GM04504 (cell line): Measurements from ENCODE around the gene TMPRSS11E.
"Not testable (repeated sequence)": the region's sequence is repeated elsewhere in the genome, so short reads cannot be mapped to it uniquely, and the experiment has no call there.

Source experiments
- DNase-seq: peaks from one replicate; pipeline ENCODE4 v3.0.0-alpha.2; 2012; ENCODE audit warnings: low read depth

TMPRSS11E gene

DNA sequence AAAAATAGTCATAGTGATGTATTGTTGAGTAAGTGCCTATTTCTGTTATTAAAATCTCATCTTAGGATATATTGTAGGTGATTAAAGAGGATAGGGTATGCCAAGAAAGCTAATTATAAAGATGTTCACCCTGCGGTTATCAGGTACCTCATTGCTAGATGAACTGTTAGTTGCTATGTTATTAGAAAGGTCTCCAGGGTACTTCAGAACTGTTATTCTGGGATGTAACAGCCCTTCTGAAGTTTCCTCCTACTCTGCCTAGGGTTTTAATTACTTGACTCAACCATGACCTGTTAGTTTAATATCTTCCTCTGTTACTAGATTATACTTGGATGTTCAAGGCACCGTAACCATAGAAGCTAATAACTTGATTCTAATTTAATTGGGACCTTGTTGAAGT lies 15.4 kb downstream of the TMPRSS11E start:
- no peak for DNase-seq

DNA sequence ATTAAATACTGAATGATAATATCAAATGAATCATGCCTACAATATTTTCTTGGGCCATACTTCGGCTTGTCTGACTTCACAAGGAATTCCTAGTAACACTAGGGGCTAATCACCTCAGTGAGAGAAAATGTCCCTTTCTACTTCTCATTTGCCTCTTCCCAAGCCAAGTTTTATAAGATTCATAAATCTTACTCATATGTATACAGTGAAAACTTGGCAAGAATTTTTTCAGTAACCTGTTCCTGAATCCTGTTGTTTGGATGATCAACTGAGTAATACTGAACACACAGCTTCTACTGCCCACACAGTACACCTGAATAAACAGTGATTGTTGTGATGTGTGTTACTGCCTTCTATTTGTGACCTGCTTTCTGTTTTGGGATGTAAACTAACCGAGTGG lies 16.5 kb downstream of the TMPRSS11E start:
- DNase-seq, result no peak

DNA sequence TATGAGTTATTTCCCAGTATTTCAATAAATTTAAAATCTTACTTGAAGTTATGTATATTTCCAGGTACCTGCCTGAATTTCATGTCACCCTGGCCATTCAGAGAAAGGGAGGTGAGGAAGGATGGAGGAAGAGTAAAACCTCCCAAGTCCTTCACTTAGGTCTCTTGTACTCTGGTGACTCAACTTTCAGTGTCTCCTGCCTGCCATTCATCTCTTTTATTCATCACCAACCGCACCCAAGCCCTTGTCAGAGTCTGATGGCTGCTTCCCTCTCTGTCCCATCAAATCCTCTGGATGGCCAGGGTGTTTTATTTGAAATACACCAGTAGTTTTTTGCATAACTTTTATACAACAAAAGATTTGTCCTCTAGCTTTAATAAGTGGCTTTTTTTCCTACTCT lies 17.8 kb downstream of the TMPRSS11E start:
- no peak for DNase-seq

DNA sequence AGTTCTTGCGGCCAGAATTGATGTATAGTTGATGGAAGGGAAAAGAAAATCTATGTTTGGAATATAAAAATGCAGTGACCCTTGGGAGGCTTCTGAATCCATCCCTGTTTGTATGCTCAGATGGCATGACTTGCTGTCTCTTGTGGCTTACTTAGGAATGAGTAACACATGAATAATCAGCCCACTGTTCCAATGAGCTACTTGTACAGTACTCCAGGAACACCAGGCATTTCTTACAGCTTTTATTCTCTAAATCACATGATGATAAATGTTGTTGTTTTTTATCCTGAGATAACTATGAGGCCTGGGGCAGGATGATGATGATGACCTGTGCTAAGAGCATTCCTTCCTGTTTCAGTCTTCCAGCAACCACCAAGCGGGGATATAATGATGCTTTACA lies 18.9 kb downstream of the TMPRSS11E start:
- peak; percentile 42 for DNase-seq

DNA sequence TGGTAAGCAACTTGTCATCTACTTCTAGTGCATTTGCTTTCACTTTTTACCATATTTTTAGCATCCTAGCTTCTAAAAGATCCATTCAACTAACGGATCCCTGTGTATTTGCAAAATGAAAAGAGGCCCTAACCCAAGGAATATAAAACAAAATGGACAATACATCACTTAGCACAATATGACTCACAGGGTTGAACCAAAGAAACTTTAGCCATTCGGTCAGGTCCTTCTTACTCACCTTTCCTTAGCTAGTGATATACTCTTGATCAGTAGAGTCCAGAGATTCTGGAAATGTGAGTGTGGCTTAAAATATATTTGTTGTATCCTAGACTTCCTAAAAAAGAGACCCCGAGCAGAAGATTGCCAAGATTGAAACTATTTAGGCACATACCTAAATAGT lies 19.5 kb downstream of the TMPRSS11E start:
- no peak for DNase-seq

DNA sequence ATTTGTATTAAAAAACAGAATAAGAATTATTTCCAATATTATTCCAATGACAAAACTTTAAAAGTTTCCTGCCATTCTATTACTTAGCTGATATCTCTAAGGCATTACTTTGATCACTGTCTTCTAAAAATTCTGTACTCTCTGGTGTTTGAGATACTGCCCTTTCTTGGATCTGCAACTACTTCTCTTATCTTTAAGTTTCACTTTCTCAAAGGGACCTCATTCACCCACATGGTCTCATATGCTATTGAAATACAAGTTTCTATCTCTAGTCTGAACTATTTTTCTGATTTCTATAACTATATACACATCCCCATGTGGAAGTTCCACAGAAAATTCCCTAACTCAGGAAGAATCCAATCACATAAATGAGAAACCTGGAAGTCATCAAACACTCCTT lies 22.2 kb downstream of the TMPRSS11E start:
- DNase-seq, result no peak

DNA sequence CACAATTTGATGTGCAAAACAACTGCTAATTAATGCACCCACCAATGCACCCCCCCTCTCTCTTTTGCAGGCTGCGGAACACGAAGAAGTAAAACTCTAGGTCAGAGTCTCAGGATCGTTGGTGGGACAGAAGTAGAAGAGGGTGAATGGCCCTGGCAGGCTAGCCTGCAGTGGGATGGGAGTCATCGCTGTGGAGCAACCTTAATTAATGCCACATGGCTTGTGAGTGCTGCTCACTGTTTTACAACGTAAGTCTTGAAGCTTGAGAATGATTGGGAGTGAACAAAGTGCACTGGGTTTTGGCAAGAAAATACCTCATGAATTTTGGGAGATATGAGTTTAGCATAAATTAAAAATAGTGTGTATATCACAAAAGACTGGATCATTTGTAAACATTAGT lies 28.9 kb downstream of the TMPRSS11E start:
- DNase-seq, result peak; percentile 22

DNA sequence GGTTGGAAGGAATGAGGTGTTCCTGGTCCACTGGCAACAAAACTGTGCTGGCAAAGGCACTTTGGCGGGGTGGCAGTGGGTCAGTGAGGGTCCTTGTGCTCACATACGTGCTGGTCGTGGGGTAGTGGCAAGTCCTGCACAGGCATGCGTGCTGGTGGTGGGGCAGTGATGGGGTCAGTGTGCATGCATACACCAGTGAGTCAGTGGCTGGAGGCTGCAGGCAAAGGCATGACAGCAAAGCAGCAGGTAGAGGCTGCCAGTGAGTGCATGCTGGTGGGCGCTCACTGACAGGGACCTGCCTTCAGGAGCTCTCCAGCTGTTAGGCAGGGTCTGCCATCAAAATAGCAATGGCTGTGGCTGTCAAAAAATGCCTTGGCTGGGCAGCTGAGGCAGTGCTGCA lies 42.1 kb downstream of the TMPRSS11E start:
- no peak for DNase-seq

DNA sequence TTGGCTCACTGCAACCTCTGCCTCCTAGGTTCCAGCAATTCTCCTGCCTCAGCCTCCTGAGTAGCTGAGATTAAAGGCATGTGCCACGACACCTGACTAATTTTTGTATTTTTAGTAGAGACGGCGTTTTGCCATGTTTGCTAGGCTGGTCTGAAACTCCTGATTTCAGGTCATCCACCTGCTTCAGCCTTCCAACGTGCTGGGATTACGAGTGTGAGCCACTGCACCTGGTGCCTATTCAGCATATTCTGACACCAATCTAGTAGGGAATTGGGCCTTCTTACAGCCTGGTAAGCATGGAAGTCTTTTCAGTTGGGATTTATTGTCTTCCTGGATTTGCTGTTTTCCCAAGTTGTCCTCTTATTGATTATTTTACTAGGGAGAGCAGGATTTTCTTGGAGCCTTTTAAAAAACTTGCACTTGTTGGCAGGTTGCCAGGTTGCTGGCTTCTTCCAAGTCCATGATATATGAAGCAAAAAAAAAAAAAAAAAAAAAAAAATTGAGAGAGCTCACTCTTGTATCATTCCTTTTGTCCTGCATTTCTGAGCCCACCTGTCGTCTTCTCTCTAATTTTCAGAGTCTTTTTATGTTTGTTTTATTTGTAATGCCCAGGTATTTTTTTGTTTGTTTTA lies 43.7 kb downstream of the TMPRSS11E start:
- no peak for DNase-seq

DNA sequence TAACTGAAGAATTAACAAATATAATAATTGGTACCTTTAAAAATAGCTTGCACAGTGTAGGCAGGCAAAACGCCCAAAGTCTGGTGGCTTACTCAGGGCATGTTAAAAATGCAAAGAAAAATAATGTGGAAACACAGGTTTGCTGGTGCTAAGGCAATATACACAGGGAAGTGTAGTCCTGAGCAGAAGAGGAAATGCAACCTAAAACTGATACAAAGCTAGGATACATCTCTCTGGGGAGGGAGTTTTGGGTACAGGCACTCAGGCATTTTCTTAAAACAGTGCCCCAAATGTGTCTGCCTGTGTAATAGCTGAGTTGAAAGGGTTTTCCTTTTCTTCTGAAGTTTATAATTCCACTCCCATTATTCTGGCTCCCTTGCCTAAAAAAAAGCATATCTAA lies 47.4 kb downstream of the TMPRSS11E start:
- DNase-seq, result no peak

DNA sequence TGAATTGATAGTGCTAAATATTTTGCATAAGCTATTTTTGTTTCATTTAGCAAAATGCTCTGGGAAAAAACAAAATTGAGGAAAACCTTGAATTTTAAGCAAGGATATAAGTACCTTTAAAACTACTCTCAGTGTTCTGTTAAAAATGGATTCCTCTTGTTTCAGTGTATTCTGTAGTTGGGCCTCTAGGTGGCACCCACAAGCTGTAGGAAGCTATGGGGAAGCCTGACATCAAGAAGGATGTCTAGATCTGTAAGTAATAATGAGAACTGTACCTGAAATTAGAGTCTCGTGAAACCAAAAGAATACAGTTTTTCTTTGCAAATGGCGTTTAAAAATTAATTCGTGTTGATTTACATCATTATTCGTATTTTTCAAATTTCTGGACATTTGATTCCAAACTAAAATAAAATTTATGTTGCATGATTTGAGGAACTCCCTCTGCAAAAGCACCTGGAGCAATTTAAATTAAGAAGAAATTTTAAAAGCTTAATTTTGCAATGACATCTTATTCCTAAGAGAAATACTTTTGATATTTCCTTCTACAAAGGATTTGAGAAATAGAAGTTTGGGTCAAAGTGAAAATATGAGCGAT lies 51.2 kb downstream of the TMPRSS11E start:
- DNase-seq, result peak; percentile 9

DNA sequence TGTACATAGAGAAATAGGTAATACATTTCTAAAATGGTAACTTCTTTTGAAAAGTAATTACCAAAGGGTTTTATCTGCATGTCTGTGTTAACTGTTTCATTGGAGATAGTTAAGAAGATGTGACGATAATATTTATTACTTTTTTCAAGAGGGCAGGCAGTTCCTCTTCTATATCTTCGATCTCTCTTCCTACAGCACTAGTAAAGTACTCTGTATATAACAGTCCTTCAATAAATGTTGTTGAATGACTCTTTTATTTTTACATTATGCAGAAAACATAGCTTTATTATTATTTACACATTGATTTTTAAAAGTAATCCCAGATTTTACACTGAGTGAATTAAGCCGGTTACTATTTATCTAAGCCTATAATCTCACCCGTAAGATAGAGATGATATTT lies 51.8 kb downstream of the TMPRSS11E start:
- no peak for DNase-seq

DNA sequence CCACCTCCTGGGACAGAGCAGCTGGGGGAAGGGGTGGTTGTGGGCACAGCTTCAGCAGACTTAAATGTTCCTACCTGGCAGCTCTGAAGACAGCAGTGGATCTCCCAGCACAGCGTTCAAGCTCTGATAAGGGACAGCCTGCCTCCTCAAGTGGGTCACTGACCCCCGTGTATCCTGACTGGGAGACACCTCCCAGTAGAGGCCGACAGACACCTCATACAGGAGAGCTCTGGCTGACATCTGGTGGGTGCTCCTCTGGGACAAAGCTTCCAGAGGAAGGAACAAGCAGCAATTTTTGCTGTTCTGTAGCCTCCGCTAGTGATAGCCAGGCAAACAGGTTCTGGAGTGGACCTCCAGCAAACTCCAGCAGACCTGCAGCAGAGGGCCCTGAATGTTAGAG lies 56.2 kb downstream of the TMPRSS11E start:
- not testable (repeated sequence) for DNase-seq

DNA sequence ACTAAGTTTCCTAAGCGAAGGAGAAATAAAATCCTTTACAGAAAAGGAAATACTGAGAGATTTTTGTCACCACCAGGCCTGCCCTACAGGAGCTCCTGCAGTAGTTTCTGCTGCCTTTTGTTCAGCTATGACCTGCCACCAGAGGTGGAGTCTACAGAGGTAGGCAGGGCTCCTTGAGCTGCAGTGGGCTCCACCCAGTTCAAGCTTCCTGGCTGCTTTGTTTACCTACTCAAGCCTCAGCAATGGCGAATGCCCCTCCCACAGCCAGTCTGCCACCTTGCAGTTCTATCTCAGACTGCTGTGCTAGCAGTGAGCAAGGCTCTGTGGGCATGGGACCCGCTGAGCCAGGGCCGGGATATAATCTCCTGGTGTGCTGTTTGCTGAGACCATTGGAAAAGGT lies 57.6 kb downstream of the TMPRSS11E start:
- not testable (repeated sequence) for DNase-seq

DNA sequence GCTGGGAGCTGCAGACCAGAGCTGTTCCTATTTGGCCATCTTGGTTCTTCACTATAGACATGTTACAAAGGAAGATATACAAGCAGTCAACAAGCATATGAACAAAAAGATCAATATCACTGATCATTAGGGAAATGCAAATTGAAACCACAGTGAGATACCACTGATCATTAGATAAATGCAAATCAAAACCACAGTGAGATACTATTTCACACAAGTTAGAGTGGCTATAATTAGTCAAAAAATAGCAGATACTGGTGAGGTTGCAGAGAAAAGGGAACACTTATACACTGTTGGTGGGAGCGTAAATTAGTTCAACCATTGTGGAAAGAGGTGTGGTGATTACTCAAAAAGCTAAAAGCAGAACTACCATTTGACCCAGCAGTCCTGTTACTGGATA lies 58.2 kb downstream of the TMPRSS11E start:
- DNase-seq, result not testable (repeated sequence)

DNA sequence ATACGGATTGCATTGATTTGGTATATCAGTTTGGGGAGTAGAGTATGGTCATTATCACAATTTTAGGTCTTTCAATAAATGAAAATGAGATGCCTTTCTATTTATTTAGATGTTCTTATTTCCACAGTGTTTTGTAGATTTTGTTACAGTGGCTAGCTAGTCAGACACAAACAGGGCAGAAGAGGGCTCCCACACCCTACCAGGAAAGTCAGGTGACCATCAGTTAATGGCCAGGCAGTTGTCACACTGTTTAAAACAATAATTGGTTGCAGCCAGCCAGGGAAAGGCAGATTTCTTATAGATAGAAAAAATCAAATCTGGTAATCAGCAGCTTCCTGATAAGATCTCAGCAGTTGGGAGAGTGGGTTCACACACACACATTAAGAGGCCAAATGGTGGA lies 71.6 kb downstream of the TMPRSS11E start:
- no peak for DNase-seq

DNA sequence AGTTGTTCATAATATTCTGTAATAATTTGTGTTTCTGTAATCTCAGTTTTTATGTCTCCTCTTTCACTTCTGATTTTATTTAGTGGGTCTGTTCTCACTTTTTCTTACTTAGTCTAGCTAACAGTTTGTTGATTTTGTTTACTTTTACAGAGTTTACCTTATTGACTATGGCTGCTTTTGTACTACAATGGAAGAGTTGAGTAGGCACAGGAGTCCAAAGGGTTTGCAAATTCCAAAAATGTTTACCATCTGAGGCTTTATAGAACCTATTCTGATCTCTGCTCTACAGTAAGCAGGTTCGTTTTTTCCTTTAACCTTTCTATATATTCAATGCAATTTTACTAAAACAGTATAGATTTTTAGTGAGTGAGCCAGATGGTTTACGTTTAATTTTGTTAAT lies 73.7 kb downstream of the TMPRSS11E start:
- DNase-seq, result no peak

DNA sequence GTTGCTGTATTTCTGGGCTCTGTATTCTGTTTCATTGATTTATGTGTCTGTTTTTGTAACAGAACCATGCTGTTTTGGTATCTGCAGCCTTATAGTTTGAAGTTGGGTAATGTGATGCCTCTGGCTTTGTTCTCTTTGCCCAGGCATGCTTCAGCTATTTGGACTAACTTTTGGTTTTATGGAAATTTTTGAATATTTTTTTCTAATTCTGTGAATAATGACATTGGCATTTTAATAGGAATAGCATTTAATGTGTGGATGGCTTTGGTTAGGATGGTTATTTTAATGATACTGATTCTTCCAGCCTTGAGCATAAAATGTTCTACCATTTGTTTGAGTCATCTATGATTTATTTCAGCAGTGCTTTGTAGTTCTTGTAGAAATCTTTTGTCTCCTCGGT lies 75.0 kb downstream of the TMPRSS11E start:
- DNase-seq, result not testable (repeated sequence)

DNA sequence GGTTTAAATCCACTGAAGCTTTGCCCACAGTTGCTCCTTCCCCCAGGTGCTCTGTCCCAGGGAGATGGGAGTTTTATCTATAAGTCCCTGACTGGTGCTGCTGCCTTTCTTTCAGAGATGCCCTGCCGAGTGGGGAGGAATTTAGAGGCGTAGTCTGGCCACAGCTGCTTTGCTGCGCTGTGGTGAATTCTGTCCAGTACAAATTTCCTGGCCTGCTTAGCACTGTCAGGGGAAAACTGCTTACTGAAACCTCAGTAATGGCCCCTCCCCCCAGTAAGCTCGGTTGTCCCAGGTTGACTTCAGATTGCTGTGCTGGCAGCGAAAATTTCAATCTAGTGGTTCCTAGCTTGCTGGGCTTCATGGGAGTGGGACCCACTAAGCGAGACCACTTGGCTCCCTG lies 88.7 kb downstream of the TMPRSS11E start:
- DNase-seq, result no peak

DNA sequence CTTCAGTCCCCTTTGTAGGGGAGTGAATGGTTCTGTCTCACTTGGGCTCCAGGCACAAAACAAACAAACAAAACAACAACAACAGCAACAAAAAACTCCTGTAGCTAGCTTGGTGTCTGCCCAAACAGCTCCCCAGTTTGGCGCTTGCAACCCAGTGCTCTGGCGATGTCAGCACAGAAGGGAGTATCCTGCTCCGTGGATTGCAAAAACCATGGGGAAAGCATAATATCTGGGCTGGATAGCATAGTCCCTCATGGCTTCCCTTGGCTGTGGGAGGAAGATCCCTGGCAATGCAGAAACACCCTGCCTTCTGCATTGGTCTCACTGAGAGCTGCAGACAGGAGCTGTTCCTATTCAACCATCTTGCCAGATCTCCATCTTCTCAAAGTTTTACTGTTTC lies 89.1 kb downstream of the TMPRSS11E start:
- DNase-seq, result no peak

DNA sequence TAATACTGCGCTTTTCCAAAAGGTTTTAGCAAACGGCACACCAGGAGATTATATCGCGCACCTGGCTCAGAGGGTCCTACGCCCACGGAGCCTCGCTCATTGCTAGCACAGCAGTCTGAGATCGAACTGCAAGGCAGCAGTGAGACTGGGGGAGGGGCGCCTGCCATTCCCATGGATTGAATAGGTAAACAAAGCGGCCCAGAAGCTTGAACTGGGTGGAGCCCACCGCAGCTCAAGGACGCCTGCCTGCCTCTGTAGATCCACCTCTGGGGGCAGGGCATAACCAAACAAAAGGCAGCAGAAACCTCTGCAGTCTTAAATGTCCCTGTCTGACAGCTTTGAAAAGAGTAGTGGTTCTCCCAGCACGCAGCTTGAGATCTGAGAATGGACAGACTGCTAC lies 95.5 kb downstream of the TMPRSS11E start:
- DNase-seq, result not testable (repeated sequence)
